DND-41 (cell line): ENCODE measurements around the gene CNNM3.

Experiments used
- ATAC-seq: fragments of 200-7000 bp; cut with Tn5 transposase; 3 replicates; pipeline ENCODE4 v1.9.1; 2021; ENCODE audit warnings: low read depth; ENCODE audit not compliant: insufficient read depth
- DNase-seq: peaks from one replicate; pipeline ENCODE4 v3.0.0-alpha.2; 2020
- H2AFZ ChIP-seq: 2 replicates; pipeline ENCODE4 v1.6.0; 2012; ENCODE audit warnings: low read depth, low read length
- H3K27ac ChIP-seq: 2 replicates; pipeline ENCODE4 v1.5.1; 2012; ENCODE audit warnings: low read length, inconsistent platforms
- H3K27me3 ChIP-seq: fragments of 200-600 bp; sonication (generic); 2 replicates; pipeline ENCODE4 v1.6.0; 2012; ENCODE audit warnings: low read length, mild to moderate bottlenecking, inconsistent platforms; ENCODE audit not compliant: insufficient read depth, poor library complexity
- H3K36me3 ChIP-seq: 2 replicates; pipeline ENCODE4 v1.5.1; 2012; ENCODE audit warnings: low read length, inconsistent platforms; ENCODE audit not compliant: insufficient read depth
- H3K4me1 ChIP-seq: 2 replicates; pipeline ENCODE4 v1.5.1; 2012; ENCODE audit warnings: mild to moderate bottlenecking, low read length; ENCODE audit not compliant: insufficient read depth
- H3K4me2 ChIP-seq: 2 replicates; pipeline ENCODE4 v1.6.0; 2012; ENCODE audit warnings: mild to moderate bottlenecking, moderate library complexity, low read length, inconsistent platforms; ENCODE audit not compliant: insufficient read depth
- H3K4me3 ChIP-seq, 2 experiments: fragments of 200-600 bp in 1 of 2; shearing (Covaris generic) in 1 of 2; 2 replicates each; pipeline ENCODE4 v1.5.1; 2012 to 2016; ENCODE audit warnings: inconsistent platforms in 2 of 2, low read length in 2 of 2, mild to moderate bottlenecking in 2 of 2, low read depth in 1 of 2, moderate library complexity in 1 of 2
- H3K79me2 ChIP-seq: 2 replicates; pipeline ENCODE4 v1.6.0; 2012; ENCODE audit warnings: low read length, inconsistent platforms; ENCODE audit not compliant: insufficient read depth
- H3K9ac ChIP-seq: 2 replicates; pipeline ENCODE4 v1.6.0; 2012; ENCODE audit warnings: low read depth, mild to moderate bottlenecking, inconsistent platforms, low read length, moderate library complexity
- H3K9me3 ChIP-seq: 2 replicates; pipeline ENCODE4 v1.5.1; 2012; ENCODE audit warnings: low read length, moderate library complexity, mild to moderate bottlenecking, inconsistent platforms; ENCODE audit not compliant: insufficient read depth, severe bottlenecking
- H4K20me1 ChIP-seq: 2 replicates; pipeline ENCODE4 v1.6.0; 2012; ENCODE audit warnings: low read length; ENCODE audit not compliant: insufficient read depth
- CTCF ChIP-seq: IDR thresholded peaks from 2 replicates; pipeline ENCODE4 v1.5.1; 2012; ENCODE audit warnings: borderline replicate concordance, low read length, moderate library complexity, mild to moderate bottlenecking; ENCODE audit not compliant: poor library complexity, severe bottlenecking; ENCODE audit errors: extremely low read depth
- EZH2 ChIP-seq: IDR thresholded peaks from 3 replicates; pipeline ENCODE4 v1.6.1; 2012; ENCODE audit warnings: borderline replicate concordance, low read depth, mild to moderate bottlenecking, moderate library complexity, low read length, inconsistent platforms; ENCODE audit not compliant: severe bottlenecking

Gene CNNM3

GRCh38 chr2:96813656-96814055 lies 2.4 kb upstream of the CNNM3 start:
- Histone ChIP-seq H3K27ac (no peak overlapping the region), H3K9ac (no peak overlapping the region), H3K9me3 (no peaks in the 10 kb centered on the region), H3K36me3 (peaks cover 23% of the 10 kb centered on the region), H3K27me3 (no peaks in the 10 kb centered on the region), H3K4me2 (no peak overlapping the region), H3K4me3 (no peak overlapping the region), H4K20me1 (peaks cover 17% of the 10 kb centered on the region), H2AFZ (no peak overlapping the region), H3K4me1 (peaks cover 25% of the 10 kb centered on the region), H3K79me2 (peaks cover 20% of the 10 kb centered on the region)
- TF ChIP-seq EZH2 (no peak), CTCF (no peak)
- ATAC-seq (no peak), DNase-seq (no peak)

GRCh38 chr2:96815326-96816126 lies 542 bp upstream of the CNNM3 start:
- H3K4me1 ChIP-seq: peaks cover 44% of the 10 kb centered on the region
- no peaks in the 10 kb centered on the region for H3K27me3 ChIP-seq
- no peak for DNase-seq
- H3K36me3 ChIP-seq: peaks cover 27% of the 10 kb centered on the region
- TF ChIP-seq EZH2: no peak
- TF ChIP-seq CTCF: no peak
- peak; percentile 8 for ATAC-seq
- H4K20me1 ChIP-seq: peaks cover 36% of the 10 kb centered on the region
- H3K9me3 ChIP-seq: no peaks in the 10 kb centered on the region
- H3K79me2 ChIP-seq: peaks cover 39% of the 10 kb centered on the region
- peak overlapping the region; percentile 87 for H2AFZ ChIP-seq
- H3K27ac ChIP-seq: peak overlapping the region; percentile 65
- H3K4me3 ChIP-seq: peak overlapping the region; percentile 73 to 97
- H3K4me2 ChIP-seq: peak overlapping the region; percentile 100
- peak overlapping the region; percentile 87 for H3K9ac ChIP-seq

DNA sequence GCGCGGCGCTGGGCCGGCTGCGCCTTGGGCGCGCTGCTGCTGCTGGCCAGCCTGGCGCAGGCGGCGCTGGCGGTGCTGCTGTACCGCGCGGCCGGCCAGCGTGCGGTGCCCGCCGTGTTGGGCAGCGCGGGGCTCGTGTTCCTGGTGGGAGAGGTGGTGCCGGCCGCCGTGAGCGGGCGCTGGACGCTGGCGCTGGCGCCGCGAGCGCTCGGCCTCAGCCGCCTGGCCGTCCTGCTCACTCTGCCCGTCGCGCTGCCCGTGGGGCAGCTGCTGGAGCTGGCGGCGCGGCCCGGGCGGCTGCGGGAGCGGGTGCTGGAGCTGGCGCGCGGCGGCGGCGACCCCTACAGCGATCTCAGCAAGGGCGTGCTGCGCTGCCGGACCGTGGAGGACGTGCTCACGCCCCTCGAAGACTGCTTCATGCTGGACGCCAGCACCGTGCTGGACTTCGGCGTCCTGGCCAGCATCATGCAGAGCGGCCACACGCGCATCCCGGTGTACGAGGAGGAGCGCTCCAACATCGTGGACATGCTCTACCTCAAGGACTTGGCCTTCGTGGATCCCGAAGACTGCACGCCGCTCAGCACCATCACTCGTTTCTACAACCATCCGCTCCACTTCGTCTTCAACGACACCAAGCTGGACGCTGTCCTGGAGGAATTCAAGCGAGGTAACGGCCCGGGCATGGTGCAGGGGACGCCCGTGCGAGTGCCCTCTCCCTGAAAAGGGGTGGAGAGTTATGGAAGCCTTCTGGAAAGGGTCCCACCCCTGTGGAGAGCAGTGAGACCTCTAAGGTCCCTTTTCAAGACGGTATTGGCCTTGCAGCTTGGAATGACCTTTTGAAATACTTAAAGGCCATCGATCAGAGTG lies 1.0 kb downstream of the CNNM3 start:
- Histone ChIP-seq H3K27ac (peak overlapping the region; percentile 89), H3K4me1 (peaks cover 50% of the 10 kb centered on the region), H3K9ac (peak overlapping the region; percentile 87), H3K9me3 (no peaks in the 10 kb centered on the region), H3K4me2 (peak overlapping the region; percentile 100), H2AFZ (peak overlapping the region; percentile 88; the same call in 1 of the 2 replicates), H3K4me3 (peak overlapping the region; percentile 12 to 97; a peak in 3 of 4 replicates), H3K79me2 (peaks cover 53% of the 10 kb centered on the region), H3K27me3 (no peaks in the 10 kb centered on the region), H3K36me3 (peaks cover 34% of the 10 kb centered on the region), H4K20me1 (peaks cover 46% of the 10 kb centered on the region)
- ATAC-seq: no peak
- TF ChIP-seq CTCF (no peak), EZH2 (no peak)
- DNase-seq: no peak
